Measurements from ENCODE around the gene TBC1D24.
"Not testable (repeated sequence)": the region's sequence is repeated elsewhere in the genome, so short reads cannot be mapped to it uniquely, and the experiment has no call there.

GRCh38 chr16:2479996-2480395 lies 5.1 kb downstream of the TBC1D24 start:
- TF ChIP-seq CTCF, POLR2A (IDR thresholded peaks at IDR 0.05): not testable (repeated sequence)

Data from sigmoid colon (tissue), 3 donors.